LNCaP clone FGC (cell line): Measurements from ENCODE around the gene TMEM131L.
"Not testable (repeated sequence)": the region's sequence is repeated elsewhere in the genome, so short reads cannot be mapped to it uniquely, and the experiment has no call there.

ENCODE experiments used
- DNase-seq: peaks from one replicate; pipeline ENCODE4 v3.0.0-alpha.2; 2011; ENCODE audit warnings: low read depth
- H3K4me3 ChIP-seq: 2 replicates; pipeline ENCODE4 v1.5.1; 2011; ENCODE audit warnings: mild to moderate bottlenecking, low read depth, low read length, control low read depth
- CTCF ChIP-seq: IDR thresholded peaks from 2 replicates; pipeline ENCODE4 v1.5.1; 2012; ENCODE audit warnings: mild to moderate bottlenecking; ENCODE audit not compliant: control insufficient read depth, insufficient read depth; ENCODE audit errors: extremely low read depth

TMEM131L gene

DNA sequence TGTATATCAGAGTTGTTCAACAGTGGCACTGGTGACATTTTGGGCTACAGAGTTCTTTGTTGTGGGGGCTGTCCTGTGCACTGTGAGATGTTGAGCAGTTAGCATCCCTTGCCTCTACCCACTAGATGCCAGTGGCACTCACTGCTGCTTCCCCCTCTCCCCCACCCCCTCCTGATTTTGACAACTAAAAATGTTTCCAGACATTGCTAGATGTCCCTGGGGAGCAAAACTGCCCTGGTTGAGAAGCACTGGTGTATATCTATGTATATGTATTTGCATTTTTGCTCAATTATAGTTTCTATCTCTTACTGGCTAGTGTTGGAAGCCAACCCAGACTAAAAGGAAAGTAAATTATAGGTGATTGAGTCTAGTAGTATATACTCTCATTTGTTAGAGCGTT lies 2.4 kb downstream of the TMEM131L start:
- no peak for TF ChIP-seq CTCF
- DNase-seq = no peak
- H3K4me3 ChIP-seq = no peak overlapping the region

DNA sequence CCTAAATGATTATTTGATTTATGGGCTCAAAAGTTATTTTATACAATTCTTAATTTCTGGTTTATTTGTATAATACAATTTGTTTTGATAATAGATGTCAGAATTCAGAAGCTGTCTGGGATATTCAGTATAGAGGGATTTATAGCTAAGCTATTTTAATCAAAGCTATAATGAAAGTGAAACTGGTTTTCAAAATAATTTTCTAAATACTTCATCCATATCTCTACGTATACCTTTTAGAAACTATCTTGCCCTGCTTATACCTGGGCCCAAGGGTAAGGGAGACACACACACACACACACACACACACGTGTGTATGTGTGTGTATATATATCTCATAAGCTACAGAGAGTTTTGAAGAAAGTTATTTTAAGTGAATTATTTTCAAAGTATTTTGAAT lies 2.9 kb downstream of the TMEM131L start:
- no peak for DNase-seq
- no peak for TF ChIP-seq CTCF
- H3K4me3 ChIP-seq = no peak overlapping the region

DNA sequence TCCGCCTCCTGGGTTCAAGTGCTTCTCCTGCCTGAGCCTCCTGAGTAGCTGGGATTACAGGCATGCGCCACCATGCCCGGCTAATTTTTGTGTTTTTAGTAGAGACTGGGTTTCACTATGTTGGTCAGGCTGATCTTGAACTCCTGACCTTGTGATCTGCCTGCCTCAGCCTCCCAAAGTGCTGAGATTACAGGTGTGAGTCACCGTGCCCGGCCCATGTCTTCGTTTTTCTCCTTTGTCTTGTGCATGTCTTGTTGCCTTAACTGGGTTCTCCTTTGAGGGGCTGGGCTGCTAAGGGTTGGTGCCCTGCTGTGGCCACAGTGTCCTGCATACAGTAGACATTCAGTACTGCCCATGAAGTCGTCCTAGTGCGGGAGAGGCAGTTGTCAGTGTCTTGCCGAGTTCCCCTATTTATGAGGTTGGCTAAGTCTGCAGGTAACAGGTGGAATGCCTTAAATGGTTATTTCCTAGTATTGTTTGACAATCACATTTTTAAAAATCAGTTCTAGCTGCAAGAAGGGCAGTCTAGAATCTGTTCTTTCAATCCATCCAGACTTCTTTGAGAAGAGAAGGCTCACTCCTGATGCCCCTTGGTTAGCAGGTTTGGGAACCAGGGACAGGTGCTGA lies 5.0 kb downstream of the TMEM131L start:
- DNase-seq, H3K4me3 ChIP-seq: not testable (repeated sequence)

GRCh38 chr4:153471698-153472093 lies 5.5 kb downstream of the TMEM131L start:
- no peak for DNase-seq
- no peak overlapping the region for H3K4me3 ChIP-seq
- TF ChIP-seq CTCF = no peak

DNA sequence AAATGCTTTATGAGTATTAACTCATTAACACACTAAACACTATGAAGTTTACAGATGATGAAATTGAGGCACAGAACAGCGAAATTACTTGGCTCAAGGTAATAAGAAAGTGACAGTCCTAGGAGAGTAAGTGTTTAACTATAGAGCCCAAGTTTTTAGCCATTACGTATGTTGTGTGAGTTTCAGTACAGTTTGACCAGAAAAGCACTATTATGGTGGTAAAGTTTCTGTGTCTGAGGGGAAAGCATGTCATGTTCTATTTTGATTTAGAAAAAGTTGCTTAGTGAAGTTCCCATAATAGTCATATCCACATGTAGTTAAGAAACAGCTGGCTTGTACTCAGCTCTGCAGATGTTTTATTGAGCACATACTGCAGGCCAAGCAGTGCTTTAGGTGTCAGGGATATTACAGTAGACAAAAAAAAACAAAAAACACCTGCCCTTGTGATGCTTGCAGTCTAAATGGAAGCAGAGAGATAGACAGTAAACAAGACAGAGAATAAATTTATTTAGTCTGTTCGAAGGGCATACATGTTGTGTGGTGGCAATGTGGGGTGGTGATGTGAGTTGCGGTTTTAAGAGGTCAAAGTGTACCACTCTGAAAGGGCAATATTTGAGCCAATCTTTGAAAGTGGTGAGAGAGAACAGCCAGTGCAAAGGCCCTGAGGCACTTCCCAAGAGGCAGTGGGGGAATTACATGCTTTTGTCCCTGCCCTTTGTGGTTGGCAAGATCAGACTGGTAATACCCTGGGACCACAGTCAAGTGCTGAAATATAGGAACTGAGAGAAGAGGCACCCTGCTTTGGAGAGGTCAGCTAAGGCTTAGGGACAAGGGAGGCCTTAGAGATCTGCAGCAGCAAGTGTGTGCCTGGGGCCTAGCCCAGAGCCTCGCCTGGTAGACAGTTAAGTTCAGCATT lies 6.2 kb downstream of the TMEM131L start:
- DNase-seq = no peak
- H3K4me3 ChIP-seq = no peak overlapping the region
- TF ChIP-seq CTCF = no peak

- DNase-seq = no peak
- H3K4me3 ChIP-seq = no peak overlapping the region
Observed at GRCh38 chr4:153474251-153474650, 8.1 kb downstream of the TMEM131L start.

More at GRCh38 chr4:153474251-153474650, 8.1 kb downstream of the TMEM131L start:
- TF ChIP-seq CTCF = no peak
